ENCODE measurements around the gene CD180.

GRCh38 chr5:67181648-67182221 lies 14.9 kb downstream of the CD180 start:
- TF ChIP-seq SUZ12 (IDR thresholded peaks at IDR 0.05) = no peak
- no peak for TF ChIP-seq BHLHE40 (IDR thresholded peaks at IDR 0.05; ENCODE audit: borderline replicate concordance)
- no peak for TF ChIP-seq NFRKB (IDR thresholded peaks at IDR 0.05)
- no peak for TF ChIP-seq ARNT (IDR thresholded peaks at IDR 0.05)
- no peak for TF ChIP-seq ZNF384 (IDR thresholded peaks at IDR 0.05)

Measured in HEK293T (cell line).